GM21526 (cell line): Measurements from ENCODE around the gene ARID5B.
A peak's percentile ranks its signal among the peaks of the same experiment; 100 is the strongest.

Source experiments
- ATAC-seq: cut with Tn5 transposase; IDR thresholded peaks from one replicate; pipeline ENCODE4 v1.9.1; 2021; ENCODE audit warnings: moderate library complexity; ENCODE audit not compliant: unreplicated experiment, low FRiP score

Gene ARID5B

DNA sequence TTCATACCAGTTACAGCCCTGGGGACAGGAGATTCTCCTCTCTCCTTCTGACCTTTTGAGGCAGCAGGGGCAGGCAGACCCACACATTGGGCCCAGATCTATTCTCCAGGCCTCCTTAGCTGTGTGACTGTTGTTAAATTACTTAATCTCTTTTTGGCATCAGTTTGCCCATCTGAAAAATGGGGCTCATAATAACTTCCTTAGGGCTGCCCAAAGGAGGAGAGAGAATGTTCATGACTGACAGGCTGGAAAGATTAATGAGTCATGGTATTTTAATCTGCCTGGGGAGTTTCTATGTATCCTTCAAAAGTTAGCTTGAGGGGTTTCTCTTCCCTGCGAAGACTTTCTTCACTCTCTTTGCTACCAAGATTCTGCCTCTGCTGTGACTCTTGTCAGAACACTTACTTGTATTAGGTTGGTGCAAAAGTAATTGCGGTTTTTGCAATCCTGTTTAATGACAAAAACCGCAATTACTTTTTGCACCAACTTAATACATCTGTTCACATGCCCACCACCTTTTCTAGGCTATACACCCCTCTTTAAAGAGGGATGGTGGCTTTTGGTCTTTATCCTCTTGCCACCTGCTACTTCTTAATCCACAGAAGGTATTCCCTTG is 83.4 kb downstream of the ARID5B start:
- no peak for ATAC-seq

DNA sequence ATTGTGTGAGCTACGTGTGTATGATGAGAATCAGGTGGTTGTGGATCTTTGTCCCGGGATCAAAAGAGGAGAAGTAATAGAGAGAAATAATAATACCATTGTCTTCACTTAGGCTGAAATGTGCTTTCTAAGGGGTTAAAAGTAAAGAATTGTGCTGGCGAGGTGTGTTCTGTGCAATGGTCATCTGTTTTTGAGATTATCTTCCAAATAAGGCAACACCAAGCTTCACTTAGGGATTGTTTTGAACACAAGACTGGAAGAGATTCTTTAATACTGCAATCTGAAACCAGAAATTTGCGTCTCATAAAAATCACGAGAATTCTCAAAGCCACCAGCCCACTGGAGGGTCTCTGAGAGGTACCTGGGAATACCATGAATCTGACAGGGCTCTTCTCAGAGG is 84.2 kb downstream of the ARID5B start:
- no peak for ATAC-seq

DNA sequence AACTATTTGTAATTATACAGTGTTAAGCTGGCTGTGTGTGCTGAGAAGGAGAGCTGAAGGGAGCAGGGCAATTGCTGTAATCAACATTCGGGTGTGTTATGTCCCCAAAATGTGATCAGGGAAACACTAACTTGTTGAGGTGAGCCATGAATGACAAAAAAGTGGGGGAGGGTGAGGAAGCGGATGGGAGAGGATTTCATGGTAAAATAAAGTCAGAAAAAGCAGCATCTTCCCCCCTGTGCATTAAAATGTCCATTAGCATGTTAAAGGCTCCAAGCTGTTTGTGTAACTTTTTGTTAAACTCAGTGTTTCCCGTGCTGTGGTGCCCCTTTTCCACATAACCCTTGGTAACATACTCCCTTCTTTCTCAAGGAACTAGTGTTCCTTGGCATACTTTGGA is 84.9 kb downstream of the ARID5B start:
- ATAC-seq: no peak

DNA sequence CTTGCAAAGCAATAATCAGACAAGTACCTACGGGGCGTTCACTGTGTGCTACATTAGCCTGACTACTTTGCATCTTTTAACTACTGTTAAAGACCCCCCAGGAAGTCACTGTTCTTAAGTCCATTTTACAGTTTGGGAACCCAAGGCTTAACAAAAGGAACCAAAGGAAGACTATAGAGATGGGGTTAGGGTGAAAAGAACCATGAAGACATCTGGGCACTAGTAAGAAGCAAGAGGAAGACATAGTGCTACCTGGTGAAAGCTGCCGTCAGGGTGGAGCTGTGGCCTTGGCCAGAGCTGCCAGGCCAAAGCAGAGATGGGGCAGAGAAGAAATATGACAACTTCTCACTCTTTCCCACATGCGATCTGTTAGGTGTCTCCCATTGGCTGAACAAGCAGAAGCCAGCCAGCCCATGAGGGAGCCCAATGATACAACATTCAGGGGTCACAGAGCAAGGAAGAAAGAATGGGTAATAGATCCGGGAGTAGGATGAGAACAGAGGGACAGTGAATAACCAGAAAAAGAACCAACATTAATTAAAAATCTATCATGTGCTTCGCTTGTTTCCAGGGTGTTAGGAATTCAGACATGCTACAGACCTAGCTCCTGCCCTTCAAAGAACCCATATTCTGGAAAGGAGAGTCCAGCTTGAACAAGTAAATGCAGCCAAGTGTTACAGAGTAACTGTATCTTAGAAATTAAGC is 85.4 kb downstream of the ARID5B start:
- ATAC-seq: no peak

DNA sequence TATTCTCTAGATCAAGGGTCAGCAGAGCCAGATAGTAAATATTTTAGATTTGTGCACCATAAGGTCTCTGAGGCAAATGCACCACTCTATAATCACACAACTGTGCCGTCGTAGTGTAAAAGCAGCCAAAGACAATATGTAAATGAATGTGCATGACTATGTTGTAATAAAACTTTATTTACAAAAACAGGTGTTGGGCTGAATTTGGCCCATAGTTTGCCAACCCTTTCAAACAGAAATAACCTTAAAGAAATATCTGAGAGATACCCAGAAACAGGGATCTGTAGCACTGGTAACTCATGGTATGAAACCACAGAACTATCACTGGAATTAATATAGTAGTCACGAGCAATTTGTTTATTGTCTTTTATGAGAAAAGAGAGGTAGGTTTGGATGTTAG is 86.0 kb downstream of the ARID5B start:
- peak; percentile 24 for ATAC-seq

DNA sequence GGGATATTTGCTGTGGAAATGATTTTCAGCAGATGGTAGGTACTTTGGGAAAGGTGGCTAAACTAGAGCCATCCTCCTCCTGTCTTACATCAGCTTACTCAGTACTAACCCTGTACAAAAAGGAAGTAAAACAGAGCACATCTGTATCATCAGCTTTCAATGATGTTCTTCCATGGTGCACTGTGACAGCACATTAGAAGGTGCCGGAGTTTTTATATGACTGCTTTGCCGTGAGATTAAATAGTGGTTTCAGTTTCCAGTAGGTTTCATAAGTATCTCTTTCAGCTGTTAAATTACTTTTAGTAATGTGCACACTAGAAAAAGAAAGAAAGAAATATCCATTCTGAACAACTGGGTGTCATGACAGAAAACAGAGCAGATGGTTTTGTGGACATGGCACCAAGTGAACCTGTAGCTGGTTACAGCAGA is 86.5 kb downstream of the ARID5B start:
- peak; percentile 97 for ATAC-seq

DNA sequence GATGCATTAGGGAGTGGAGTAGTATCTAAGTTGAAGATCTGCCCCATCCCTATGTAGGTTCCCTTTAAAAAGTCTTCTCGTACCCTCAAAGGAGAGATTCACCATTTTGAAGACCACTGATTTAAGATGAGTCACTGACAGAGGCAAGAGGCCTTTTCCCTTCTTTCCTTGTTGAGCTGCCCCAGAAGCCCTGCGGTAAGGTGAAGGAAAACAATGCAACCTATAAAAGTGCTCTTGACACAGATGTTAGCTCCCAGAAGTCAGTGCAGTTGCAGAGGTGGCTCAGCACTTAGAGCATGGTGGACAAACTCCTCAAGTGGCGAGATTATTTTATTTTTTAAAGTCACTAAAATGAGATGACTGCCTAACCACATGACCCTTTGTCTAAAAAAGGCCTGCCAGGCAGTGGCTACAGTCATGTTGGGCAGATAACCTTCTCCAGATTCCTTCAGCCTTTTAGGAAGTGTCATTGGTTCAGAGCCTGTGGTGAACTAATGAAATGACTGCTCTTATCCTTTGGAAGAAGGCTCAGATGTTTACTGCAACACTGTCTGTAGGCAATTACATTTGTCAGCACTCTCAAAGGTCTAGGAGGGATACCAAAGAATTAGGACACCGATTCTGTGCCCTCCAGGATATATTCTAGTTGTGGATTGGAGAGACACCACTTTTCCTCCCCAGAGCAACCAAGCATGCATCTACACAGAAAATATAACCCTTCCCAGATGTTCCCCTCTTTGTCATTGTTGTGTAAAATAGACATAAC is 88.7 kb downstream of the ARID5B start:
- no peak for ATAC-seq

DNA sequence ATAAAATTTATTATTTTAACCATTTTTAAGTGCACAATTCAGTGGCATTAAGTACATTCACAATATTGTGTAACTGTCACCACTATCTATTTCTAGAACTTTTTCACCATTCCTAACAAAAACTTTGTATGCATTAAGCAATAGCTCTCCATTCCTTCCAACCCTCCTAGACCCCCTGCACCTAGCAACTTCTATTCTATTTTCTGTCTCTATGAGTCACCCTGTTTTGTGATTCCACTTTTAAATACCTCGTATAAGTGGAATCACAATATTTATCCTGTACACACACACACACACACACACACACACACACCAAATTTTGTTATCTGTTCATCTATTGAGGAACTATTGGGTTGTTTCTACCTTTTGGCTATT is 89.2 kb downstream of the ARID5B start:
- no peak for ATAC-seq

DNA sequence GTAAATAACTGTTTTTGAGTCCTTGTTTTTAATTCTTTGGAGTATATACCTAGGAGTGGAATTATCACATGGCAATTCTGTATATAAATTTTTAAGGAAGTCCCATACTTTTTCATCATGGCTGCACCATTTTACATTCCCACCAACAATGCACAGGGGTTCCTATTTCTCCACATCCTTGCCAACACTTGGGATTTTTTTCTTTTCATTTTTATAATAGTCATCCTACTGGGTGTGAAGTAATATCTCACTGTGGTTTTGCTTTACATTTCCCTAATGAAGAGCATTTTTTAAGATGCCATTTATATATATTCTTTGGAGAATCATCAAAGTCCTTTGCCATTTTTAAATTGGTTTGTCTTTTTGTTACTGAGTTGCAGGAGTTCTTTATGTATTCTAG is 89.7 kb downstream of the ARID5B start:
- ATAC-seq: no peak

DNA sequence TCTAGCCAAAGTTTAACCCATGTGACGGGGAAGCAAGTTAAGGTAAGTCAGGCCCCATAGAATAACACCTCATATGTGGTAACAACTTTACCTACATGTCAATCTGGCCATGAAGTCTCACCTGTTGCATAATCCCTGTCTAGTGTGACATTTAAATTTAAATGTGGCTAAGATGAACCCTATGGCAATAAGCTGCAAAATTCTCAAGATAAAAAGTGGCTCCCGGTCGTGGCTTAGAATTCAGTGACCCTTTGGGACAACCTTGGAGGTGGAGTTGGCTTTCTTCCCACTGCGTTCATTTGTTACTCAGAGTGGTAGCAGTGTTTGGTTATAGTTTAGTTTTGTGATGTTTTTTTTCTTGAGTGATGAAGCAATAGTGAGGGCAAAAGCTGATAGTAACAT is 90.6 kb downstream of the ARID5B start:
- ATAC-seq: no peak

DNA sequence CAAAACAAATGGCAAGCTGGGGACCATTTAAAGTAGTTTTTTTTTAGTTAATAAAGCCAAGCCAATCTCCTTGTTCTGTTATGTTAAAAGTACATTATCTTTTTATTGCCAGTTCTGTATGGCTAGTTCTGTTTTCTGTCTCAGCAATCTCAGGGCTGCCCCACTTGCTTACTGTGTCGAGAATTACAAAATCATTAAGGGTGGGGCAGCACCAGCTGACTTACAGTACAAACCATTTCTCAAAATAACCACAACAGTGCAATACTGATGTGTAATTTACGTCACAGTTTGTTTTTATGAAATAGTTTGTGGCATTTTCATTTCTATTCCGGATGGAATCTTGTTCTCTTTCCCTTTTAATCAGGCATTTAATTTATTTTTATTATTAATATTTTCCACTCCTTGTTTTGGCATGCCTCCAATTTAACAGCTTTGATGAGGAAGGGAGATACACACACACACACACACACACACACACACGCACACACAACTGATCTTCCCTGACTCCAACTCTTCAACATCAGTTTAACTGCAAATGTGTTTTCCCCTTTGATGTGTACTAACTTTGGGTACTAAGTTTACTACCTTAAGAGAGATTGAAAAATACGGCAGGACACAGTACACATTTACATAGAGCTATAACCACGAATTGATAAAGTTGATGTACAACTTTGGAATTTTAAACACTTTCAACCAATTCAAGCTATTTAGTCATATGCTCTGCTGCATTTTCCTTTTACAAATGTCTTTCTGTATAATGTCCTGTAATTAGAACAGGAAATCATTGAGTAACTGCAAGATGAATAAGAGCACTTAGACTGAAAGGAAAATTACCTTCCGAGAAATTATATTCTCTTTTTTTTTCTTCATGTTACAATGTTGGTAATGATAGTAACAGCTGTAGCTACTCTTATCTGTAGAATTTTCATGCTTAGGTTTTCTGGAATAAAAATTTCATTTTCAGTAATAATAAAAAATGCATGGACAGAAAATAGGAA is 91.5 kb downstream of the ARID5B start:
- ATAC-seq: no peak

DNA sequence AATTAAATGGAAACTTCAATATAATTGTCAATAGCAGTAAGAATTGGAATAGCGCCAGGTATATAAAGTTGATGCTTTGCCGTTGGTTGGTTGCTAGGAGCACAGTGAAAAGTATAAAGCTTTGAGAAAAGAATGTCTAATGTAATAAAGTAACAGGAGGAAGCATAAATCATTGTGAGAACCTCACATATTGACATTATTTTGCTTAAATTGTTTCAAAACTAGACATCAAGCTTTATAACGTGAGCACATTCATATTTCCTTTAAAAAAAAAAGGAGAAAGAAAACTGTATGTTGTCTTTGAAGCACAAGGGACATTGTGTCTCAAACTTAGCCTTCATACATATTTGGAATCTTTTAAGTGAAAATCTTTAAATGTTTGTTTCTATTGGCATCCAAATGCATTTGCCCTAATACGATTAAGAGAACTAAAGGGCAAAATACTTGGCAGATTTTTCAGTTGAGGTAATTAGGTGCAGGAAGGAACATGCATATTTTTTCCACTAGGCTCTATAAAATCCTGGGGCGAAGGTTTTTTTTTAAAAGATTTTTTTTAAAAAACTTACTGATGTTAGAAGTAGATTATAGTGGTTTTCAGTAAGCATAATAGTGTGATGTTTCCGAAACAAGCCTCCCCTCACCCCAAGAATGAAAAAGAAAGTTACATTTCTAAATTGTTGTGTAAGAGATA is 92.4 kb downstream of the ARID5B start:
- ATAC-seq: no peak

DNA sequence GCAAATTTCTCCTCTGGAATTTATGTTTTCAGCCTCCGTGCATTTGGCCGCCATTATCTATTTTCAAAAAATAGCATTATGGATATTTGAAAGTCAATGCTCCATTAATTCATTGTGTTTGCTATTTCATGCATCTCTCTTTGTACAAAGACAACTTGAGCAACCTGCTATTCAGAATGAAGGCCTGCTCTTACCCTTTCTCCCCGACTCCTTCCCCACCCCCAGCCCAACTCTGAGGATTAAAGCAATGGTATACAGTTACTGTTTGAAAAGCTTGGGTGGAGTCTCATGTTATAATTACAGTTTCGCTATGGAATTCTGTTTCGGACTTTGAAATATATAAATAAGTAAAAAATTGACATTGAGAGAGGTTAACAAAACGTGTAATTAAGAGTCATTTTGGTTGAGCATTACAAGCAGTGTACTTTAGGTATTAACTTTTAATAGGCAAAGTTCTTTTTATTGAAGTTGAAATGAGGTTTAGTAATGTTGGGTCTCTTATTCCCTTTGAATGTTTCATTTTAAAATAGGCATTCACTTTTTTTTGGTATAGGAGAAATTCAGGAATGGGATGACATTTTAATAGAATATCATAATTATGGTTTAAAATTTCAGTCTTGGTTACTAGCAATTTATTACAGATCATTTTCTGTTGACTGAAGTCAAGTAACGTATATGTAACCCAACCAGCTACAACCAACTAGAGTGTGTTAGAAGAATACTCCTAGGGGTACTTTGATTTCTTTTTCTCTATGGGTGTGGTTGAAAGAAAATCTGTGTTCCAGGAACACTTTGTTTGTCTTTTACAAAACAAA is 93.1 kb downstream of the ARID5B start:
- ATAC-seq: no peak

DNA sequence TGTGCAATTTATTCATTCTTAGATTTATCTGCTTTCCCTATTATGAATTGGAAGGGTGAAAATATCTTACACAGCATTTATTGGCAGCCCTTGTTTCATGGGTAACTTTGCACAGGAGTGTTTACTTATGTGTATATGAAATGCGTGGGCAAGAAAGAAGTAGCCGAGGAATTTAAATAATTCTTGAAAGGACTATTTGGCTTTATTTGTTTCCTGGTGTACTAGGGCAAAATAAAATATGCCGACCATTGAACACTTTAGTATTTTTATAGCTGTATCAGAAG is 93.7 kb downstream of the ARID5B start:
- ATAC-seq: no peak

DNA sequence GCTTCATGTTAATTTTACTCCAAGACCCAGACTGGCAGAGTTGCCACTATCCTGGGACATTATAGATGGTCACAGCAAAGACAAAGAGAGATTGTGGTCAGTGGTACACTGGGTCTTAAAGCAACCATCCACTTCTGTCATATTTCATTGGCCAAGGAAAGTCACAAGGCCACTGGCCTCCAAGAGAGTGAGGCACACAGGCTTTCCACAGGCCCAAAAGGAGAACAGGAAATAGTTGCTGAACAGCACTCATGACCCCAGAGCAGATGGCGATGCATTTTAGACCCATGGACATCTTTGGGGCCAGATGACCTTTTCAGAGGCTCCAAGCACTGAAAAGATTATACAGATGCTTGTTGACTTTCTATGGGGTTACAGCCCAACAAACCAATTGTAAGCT is 97.4 kb downstream of the ARID5B start:
- no peak for ATAC-seq

DNA sequence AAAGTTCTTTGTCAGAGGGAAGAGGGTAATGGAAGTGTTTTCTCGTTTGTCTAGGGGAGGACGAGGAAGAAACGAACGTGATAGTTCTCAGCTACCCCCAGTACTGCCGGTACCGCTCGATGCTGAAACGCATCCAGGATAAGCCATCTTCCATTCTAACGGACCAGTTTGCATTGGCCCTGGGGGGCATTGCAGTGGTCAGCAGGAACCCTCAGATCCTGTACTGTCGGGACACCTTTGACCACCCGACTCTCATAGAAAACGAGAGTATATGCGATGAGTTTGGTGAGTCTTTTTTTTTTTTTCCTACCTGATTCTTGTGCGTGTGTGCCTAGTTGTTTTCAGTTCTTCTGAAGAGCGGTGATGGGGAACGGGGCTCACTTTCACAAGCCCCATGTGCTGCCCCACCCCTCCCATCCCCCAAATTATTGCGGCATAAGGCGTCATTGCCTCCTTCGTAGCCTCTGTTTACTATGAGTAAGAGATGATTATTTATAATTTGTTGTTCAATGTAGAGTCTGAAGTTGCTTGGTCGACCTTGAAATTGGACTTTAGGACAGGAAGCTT is 98.6 kb downstream of the ARID5B start:
- ATAC-seq: peak; percentile 76

DNA sequence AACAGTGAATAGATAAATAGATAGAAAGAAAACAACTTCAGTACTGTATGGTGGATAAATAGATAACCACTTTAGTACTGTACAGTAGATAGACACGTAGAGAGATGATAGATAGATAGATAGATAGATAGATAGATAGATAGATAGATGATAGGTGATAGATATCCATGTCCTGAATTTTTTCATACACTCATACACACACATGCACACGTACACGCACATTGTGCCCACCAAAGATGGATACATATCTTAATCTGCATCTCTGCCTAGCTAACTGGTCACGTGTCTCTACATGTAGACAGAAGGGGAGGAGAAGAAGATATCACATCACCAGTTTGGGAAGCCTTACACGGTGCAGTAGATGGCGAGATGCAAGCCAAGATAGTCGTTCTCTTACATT is 99.2 kb downstream of the ARID5B start:
- peak; percentile 3 for ATAC-seq

DNA sequence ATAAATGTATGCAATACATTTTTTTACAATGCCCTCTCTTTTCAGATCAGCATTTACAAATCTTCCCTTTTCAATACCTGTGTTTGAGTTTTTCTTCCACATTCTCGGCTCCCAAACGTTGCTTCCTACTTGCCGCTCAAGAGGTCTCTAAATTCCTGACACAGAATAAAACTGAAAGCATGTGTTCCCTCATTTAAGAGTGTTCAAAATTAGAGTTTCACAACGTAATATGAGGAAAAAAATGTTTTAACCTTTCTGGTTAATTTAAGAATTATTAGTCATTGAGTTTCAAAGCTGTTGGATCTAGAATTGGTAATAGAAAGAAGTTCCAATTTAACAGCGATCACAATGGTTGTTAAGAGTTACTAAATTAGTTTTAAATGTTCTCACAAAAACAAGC is 100.4 kb downstream of the ARID5B start:
- no peak for ATAC-seq

DNA sequence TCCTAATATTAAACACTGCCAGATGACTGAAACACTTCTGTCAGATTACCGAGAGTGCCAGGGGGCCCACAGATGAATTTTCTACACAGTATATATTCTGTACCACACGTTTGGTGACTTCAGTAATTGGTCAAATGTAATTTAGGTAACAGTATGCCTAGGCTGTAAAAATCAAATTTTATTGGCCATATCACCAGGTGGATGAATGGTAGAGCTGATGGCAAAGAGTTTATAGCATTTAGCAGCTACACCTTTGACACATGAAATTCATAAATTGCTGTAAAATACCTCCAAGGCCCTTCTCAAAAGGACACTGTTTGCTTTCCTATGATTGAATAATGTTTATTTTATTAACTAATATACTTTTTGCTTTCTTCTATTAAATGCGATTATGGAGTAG is 101.3 kb downstream of the ARID5B start:
- no peak for ATAC-seq
